Measurements from ENCODE around the gene ZNF467. TPM values are rescaled to one million over a fixed set of nuclear protein-coding genes. Genes with fewer than 3 reads are reported as not detected.

ZNF467 gene
- polyA plus RNA-seq, 4 donors = 0.67 to 5.6 (median 3.9) TPM

GRCh38 chr7:149733131-149733923, 40.1 kb downstream of the ZNF467 start:
- H3K27ac ChIP-seq (ENCODE audit: low read depth in 1 of 3, low read length in 2 of 3) = no peak overlapping the region
- H3K4me1 ChIP-seq (ENCODE audit: control insufficient read depth in 3 of 3, insufficient read depth in 2 of 3, low read depth in 1 of 3, low read length in 2 of 3) = no peaks in the 10 kb centered on the region
- DNase-seq (no peak), FAIRE-seq (no peak)
- no peak overlapping the region for H3K4me3 ChIP-seq (ENCODE audit: low read depth in 1 of 3, low read length in 3 of 3)
- WGBS, 3 donors = 93 to 94% (median 93%) methylated on average over 30 of the region's 30 CpGs
- peaks cover 0 to 2% (median 0%) of the 10 kb centered on the region in 3 donors for H3K27me3 ChIP-seq (ENCODE audit: control insufficient read depth in 3 of 3, insufficient read depth in 3 of 3, low read length in 3 of 3)
- no peaks in the 10 kb centered on the region for H3K9me3 ChIP-seq (ENCODE audit: control insufficient read depth in 2 of 2, insufficient read depth in 1 of 2, low read depth in 1 of 2, low read length in 1 of 2)
- H3K36me3 ChIP-seq (ENCODE audit: control insufficient read depth in 3 of 3, insufficient read depth in 2 of 3, low read depth in 1 of 3, low read length in 3 of 3) = peaks cover 0 to 54% (median 2%) of the 10 kb centered on the region in 3 donors

- no peaks in the 10 kb centered on the region for H3K9me3 ChIP-seq (ENCODE audit: control insufficient read depth in 2 of 2, insufficient read depth in 1 of 2, low read depth in 1 of 2, low read length in 1 of 2)
- H3K36me3 ChIP-seq (ENCODE audit: control insufficient read depth in 3 of 3, insufficient read depth in 2 of 3, low read depth in 1 of 3, low read length in 3 of 3) = peaks cover 0 to 60% (median 4%) of the 10 kb centered on the region in 3 donors
- 86 to 95% (median 92%) methylated on average over 7 of the region's 7 CpGs for WGBS, 3 donors
- no peak overlapping the region for H3K27ac ChIP-seq (ENCODE audit: low read depth in 1 of 3, low read length in 2 of 3)
- no peaks in the 10 kb centered on the region for H3K4me1 ChIP-seq (ENCODE audit: control insufficient read depth in 3 of 3, insufficient read depth in 2 of 3, low read depth in 1 of 3, low read length in 2 of 3)
- DNase-seq = no peak
- H3K27me3 ChIP-seq (ENCODE audit: control insufficient read depth in 3 of 3, insufficient read depth in 3 of 3, low read length in 3 of 3) = peaks cover 0 to 2% (median 0%) of the 10 kb centered on the region in 3 donors
- no peak for FAIRE-seq
- H3K4me3 ChIP-seq (ENCODE audit: low read depth in 1 of 3, low read length in 3 of 3) = no peak overlapping the region
Measured at GRCh38 chr7:149732611-149733010, 40.8 kb downstream of the ZNF467 start.

- no peak for DNase-seq
- Histone ChIP-seq H3K9me3 (ENCODE audit: control insufficient read depth in 2 of 2, insufficient read depth in 1 of 2, low read depth in 1 of 2, low read length in 1 of 2) (no peaks in the 10 kb centered on the region), H3K4me1 (ENCODE audit: control insufficient read depth in 3 of 3, insufficient read depth in 2 of 3, low read depth in 1 of 3, low read length in 2 of 3) (no peaks in the 10 kb centered on the region), H3K27me3 (ENCODE audit: control insufficient read depth in 3 of 3, insufficient read depth in 3 of 3, low read length in 3 of 3) (peaks cover 0 to 2% (median 0%) of the 10 kb centered on the region in 3 donors), H3K36me3 (ENCODE audit: control insufficient read depth in 3 of 3, insufficient read depth in 2 of 3, low read depth in 1 of 3, low read length in 3 of 3) (peaks cover 0 to 65% (median 4%) of the 10 kb centered on the region in 3 donors), H3K4me3 (ENCODE audit: low read depth in 1 of 3, low read length in 3 of 3) (no peak overlapping the region), H3K27ac (ENCODE audit: low read depth in 1 of 3, low read length in 2 of 3) (no peak overlapping the region)
- FAIRE-seq = no peak
- 91% methylated on average over 10 of the region's 10 CpGs for WGBS, 3 donors
Measured at GRCh38 chr7:149732111-149732561, 41.3 kb downstream of the ZNF467 start.

GRCh38 chr7:149731207-149731955, 42.0 kb downstream of the ZNF467 start:
- no peak for DNase-seq
- no peak for FAIRE-seq
- H3K27me3 ChIP-seq (ENCODE audit: control insufficient read depth in 3 of 3, insufficient read depth in 3 of 3, low read length in 3 of 3) = no peaks in the 10 kb centered on the region
- no peak overlapping the region for H3K4me3 ChIP-seq (ENCODE audit: low read depth in 1 of 3, low read length in 3 of 3)
- no peak overlapping the region for H3K27ac ChIP-seq (ENCODE audit: low read depth in 1 of 3, low read length in 2 of 3)
- 91 to 95% (median 93%) methylated on average over 14 of the region's 14 CpGs for WGBS, 3 donors
- no peaks in the 10 kb centered on the region for H3K9me3 ChIP-seq (ENCODE audit: control insufficient read depth in 2 of 2, insufficient read depth in 1 of 2, low read depth in 1 of 2, low read length in 1 of 2)
- no peaks in the 10 kb centered on the region for H3K4me1 ChIP-seq (ENCODE audit: control insufficient read depth in 3 of 3, insufficient read depth in 2 of 3, low read depth in 1 of 3, low read length in 2 of 3)
- H3K36me3 ChIP-seq (ENCODE audit: control insufficient read depth in 3 of 3, insufficient read depth in 2 of 3, low read depth in 1 of 3, low read length in 3 of 3) = peaks cover 0 to 72% (median 4%) of the 10 kb centered on the region in 3 donors

- no peak overlapping the region for H3K27ac ChIP-seq (ENCODE audit: low read depth in 1 of 3, low read length in 2 of 3)
- WGBS, 3 donors = 92 to 94% (median 93%) methylated on average over 28 of the region's 28 CpGs
- H3K4me1 ChIP-seq (ENCODE audit: control insufficient read depth in 3 of 3, insufficient read depth in 2 of 3, low read depth in 1 of 3, low read length in 2 of 3) = no peaks in the 10 kb centered on the region
- H3K36me3 ChIP-seq (ENCODE audit: control insufficient read depth in 3 of 3, insufficient read depth in 2 of 3, low read depth in 1 of 3, low read length in 3 of 3) = peaks cover 0 to 81% (median 11%) of the 10 kb centered on the region in 3 donors
- H3K4me3 ChIP-seq (ENCODE audit: low read depth in 1 of 3, low read length in 3 of 3) = no peak overlapping the region
- H3K27me3 ChIP-seq (ENCODE audit: control insufficient read depth in 3 of 3, insufficient read depth in 3 of 3, low read length in 3 of 3) = no peaks in the 10 kb centered on the region
- DNase-seq (no peak), FAIRE-seq (no peak)
- H3K9me3 ChIP-seq (ENCODE audit: control insufficient read depth in 2 of 2, insufficient read depth in 1 of 2, low read depth in 1 of 2, low read length in 1 of 2) = no peaks in the 10 kb centered on the region
Measured at GRCh38 chr7:149729983-149730801, 43.2 kb downstream of the ZNF467 start.

- no peak overlapping the region for H3K27ac ChIP-seq (ENCODE audit: low read depth in 1 of 3, low read length in 2 of 3)
- FAIRE-seq = no peak
- no peak for DNase-seq
Measured at GRCh38 chr7:149729586-149729982, 43.8 kb downstream of the ZNF467 start.

GRCh38 chr7:149728491-149729375, 44.7 kb downstream of the ZNF467 start:
- no peak overlapping the region for H3K4me3 ChIP-seq (ENCODE audit: low read depth in 1 of 3, low read length in 3 of 3)
- no peaks in the 10 kb centered on the region for H3K27me3 ChIP-seq (ENCODE audit: control insufficient read depth in 3 of 3, insufficient read depth in 3 of 3, low read length in 3 of 3)
- H3K9me3 ChIP-seq (ENCODE audit: control insufficient read depth in 2 of 2, insufficient read depth in 1 of 2, low read depth in 1 of 2, low read length in 1 of 2) = no peaks in the 10 kb centered on the region
- DNase-seq (no peak), FAIRE-seq (no peak)
- no peak overlapping the region for H3K27ac ChIP-seq (ENCODE audit: low read depth in 1 of 3, low read length in 2 of 3)
- WGBS, 3 donors = 88 to 93% (median 88%) methylated on average over 21 of the region's 21 CpGs
- no peaks in the 10 kb centered on the region for H3K4me1 ChIP-seq (ENCODE audit: control insufficient read depth in 3 of 3, insufficient read depth in 2 of 3, low read depth in 1 of 3, low read length in 2 of 3)
- H3K36me3 ChIP-seq (ENCODE audit: control insufficient read depth in 3 of 3, insufficient read depth in 2 of 3, low read depth in 1 of 3, low read length in 3 of 3) = peaks cover 0 to 92% (median 11%) of the 10 kb centered on the region in 3 donors

More at GRCh38 chr7:149729586-149729982, 43.8 kb downstream of the ZNF467 start:
- Histone ChIP-seq H3K4me1 (ENCODE audit: control insufficient read depth in 3 of 3, insufficient read depth in 2 of 3, low read depth in 1 of 3, low read length in 2 of 3) (no peaks in the 10 kb centered on the region), H3K9me3 (ENCODE audit: control insufficient read depth in 2 of 2, insufficient read depth in 1 of 2, low read depth in 1 of 2, low read length in 1 of 2) (no peaks in the 10 kb centered on the region), H3K27me3 (ENCODE audit: control insufficient read depth in 3 of 3, insufficient read depth in 3 of 3, low read length in 3 of 3) (no peaks in the 10 kb centered on the region), H3K36me3 (ENCODE audit: control insufficient read depth in 3 of 3, insufficient read depth in 2 of 3, low read depth in 1 of 3, low read length in 3 of 3) (peaks cover 0 to 87% (median 11%) of the 10 kb centered on the region in 3 donors), H3K4me3 (ENCODE audit: low read depth in 1 of 3, low read length in 3 of 3) (no peak overlapping the region)
- 73 to 78% (median 77%) methylated on average over 5 of the region's 5 CpGs for WGBS, 3 donors

Data from small intestine (tissue), 7 donors.